ENCODE results near the gene PRPF6. TPM values are rescaled to one million over a fixed set of nuclear protein-coding genes. Genes with fewer than 3 reads are reported as not detected.

The PRPF6 gene
- total and polyA plus RNA-seq, 2 of the 13 experiments (the other 11 are each of a cell fraction or from before 2014, with no cell fraction given): 63.7 to 101 TPM

DNA sequence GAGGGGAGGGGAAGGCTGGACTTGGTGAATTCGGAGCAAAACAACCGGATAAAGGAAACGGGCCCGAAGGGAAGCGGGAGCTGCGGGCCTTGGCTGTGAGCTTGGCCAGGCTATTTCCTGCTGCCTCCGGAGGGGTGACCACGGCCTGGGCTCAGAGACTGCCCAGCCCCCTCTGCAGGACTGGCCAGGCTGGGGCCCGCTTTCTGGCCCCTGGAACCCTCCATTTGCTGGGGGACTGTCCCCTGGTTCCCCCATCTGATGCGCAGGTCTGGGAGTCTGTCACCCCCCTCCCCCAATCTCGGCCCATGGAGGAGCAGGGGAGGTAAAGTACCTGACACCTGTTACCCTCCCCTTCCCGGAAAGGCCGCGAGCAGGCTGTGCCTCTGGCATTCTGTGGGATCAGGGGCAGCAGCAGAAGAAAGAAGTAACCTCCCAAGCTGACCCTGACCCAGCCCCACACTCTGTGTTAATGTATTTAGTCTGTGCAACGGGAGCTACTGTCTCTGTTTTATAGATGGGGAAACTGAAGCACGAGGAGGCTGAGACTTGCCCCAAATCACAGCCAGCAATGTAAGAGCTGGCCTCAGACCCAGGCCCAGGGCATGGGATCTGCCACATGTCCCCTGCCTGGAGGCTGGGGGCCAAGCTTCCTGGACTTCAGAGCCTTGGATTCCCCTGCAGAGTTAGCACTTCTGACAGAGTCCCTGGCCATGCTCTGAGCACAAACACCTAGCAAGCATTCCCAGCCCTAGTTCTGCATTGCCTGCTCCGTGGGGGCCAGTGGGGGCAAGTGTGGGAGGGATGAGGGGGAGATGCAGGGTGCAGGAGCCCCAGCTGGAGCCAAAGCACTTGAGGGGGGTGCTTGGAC lies 58.6 kb downstream of the PRPF6 start (continued):
- TF ChIP-seq, protein P1, sequence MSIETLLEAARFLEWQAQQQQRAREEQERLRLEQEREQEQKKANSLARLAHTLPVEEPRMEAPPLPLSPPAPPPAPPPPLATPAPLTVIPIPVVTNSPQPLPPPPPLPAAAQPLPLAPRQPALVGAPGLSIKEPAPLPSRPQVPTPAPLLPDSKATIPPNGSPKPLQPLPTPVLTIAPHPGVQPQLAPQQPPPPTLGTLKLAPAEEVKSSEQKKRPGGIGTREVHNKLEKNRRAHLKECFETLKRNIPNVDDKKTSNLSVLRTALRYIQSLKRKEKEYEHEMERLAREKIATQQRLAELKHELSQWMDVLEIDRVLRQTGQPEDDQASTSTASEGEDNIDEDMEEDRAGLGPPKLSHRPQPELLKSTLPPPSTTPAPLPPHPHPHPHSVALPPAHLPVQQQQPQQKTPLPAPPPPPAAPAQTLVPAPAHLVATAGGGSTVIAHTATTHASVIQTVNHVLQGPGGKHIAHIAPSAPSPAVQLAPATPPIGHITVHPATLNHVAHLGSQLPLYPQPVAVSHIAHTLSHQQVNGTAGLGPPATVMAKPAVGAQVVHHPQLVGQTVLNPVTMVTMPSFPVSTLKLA (IDR thresholded peaks at IDR 0.05): no peak
- TF ChIP-seq, protein P2, sequence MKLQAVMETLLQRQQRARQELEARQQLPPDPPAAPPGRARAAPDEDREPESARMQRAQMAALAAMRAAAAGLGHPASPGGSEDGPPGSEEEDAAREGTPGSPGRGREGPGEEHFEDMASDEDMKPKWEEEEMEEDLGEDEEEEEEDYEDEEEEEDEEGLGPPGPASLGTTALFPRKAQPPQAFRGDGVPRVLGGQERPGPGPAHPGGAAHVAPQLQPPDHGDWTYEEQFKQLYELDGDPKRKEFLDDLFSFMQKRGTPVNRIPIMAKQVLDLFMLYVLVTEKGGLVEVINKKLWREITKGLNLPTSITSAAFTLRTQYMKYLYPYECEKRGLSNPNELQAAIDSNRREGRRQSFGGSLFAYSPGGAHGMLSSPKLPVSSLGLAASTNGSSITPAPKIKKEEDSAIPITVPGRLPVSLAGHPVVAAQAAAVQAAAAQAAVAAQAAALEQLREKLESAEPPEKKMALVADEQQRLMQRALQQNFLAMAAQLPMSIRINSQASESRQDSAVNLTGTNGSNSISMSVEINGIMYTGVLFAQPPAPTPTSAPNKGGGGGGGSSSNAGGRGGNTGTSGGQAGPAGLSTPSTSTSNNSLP (IDR thresholded peaks at IDR 0.05; ENCODE audit: low read depth, low read length): no peak
- TF ChIP-seq FOSL2 (CRISPR knock-in tag; IDR thresholded peaks at IDR 0.05) (no peak), MAZ (IDR thresholded peaks at IDR 0.05; ENCODE audit: borderline replicate concordance, low read depth, low read length) (peak; percentile 36; the same call in 1 of the 2 replicates), MAZ (CRISPR knock-in tag; IDR thresholded peaks at IDR 0.05; ENCODE audit: low read depth) (no peak), ZKSCAN8 (CRISPR knock-in tag; IDR thresholded peaks at IDR 0.05; ENCODE audit: borderline replicate concordance) (no peak), PHF20 (CRISPR knock-in tag; IDR thresholded peaks at IDR 0.05) (no peak), HOXA7 (CRISPR knock-in tag; IDR thresholded peaks at IDR 0.05) (no peak), ZNF7 (CRISPR knock-in tag; IDR thresholded peaks at IDR 0.05) (no peak), SCMH1 (CRISPR knock-in tag; IDR thresholded peaks at IDR 0.05; ENCODE audit: borderline replicate concordance) (no peak), ZNF776 (CRISPR knock-in tag; IDR thresholded peaks at IDR 0.05) (no peak), CHD2 (IDR thresholded peaks at IDR 0.05; ENCODE audit: low read depth, low read length) (no peak), ATF1 (CRISPR knock-in tag; IDR thresholded peaks at IDR 0.05) (no peak), ZNF878 (CRISPR knock-in tag; IDR thresholded peaks at IDR 0.05) (no peak), ZIK1 (CRISPR knock-in tag; IDR thresholded peaks at IDR 0.05; ENCODE audit: borderline replicate concordance, low read depth) (no peak), ZNF629 (CRISPR knock-in tag; conservative IDR thresholded peaks at IDR 0.05) (no peak)
- TF ChIP-seq, protein P3, sequence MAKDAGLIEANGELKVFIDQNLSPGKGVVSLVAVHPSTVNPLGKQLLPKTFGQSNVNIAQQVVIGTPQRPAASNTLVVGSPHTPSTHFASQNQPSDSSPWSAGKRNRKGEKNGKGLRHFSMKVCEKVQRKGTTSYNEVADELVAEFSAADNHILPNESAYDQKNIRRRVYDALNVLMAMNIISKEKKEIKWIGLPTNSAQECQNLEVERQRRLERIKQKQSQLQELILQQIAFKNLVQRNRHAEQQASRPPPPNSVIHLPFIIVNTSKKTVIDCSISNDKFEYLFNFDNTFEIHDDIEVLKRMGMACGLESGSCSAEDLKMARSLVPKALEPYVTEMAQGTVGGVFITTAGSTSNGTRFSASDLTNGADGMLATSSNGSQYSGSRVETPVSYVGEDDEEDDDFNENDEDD (CRISPR knock-in tag; IDR thresholded peaks at IDR 0.05; ENCODE audit: borderline replicate concordance): no peak
- TF ChIP-seq, protein P4, sequence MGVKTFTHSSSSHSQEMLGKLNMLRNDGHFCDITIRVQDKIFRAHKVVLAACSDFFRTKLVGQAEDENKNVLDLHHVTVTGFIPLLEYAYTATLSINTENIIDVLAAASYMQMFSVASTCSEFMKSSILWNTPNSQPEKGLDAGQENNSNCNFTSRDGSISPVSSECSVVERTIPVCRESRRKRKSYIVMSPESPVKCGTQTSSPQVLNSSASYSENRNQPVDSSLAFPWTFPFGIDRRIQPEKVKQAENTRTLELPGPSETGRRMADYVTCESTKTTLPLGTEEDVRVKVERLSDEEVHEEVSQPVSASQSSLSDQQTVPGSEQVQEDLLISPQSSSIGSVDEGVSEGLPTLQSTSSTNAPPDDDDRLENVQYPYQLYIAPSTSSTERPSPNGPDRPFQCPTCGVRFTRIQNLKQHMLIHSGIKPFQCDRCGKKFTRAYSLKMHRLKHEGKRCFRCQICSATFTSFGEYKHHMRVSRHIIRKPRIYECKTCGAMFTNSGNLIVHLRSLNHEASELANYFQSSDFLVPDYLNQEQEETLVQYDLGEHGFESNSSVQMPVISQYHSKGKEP (CRISPR knock-in tag; IDR thresholded peaks at IDR 0.05): no peak
- TF ChIP-seq, protein P5, sequence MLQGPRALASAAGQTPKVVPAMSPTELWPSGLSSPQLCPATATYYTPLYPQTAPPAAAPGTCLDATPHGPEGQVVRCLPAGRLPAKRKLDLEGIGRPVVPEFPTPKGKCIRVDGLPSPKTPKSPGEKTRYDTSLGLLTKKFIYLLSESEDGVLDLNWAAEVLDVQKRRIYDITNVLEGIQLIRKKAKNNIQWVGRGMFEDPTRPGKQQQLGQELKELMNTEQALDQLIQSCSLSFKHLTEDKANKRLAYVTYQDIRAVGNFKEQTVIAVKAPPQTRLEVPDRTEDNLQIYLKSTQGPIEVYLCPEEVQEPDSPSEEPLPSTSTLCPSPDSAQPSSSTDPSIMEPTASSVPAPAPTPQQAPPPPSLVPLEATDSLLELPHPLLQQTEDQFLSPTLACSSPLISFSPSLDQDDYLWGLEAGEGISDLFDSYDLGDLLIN (CRISPR knock-in tag; IDR thresholded peaks at IDR 0.05; ENCODE audit: borderline replicate concordance): no peak
- TF ChIP-seq, protein P6, sequence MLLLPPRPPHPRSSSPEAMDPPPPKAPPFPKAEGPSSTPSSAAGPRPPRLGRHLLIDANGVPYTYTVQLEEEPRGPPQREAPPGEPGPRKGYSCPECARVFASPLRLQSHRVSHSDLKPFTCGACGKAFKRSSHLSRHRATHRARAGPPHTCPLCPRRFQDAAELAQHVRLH (CRISPR knock-in tag; IDR thresholded peaks at IDR 0.05; ENCODE audit: borderline replicate concordance, low read depth): no peak
- TF ChIP-seq, protein P7, sequence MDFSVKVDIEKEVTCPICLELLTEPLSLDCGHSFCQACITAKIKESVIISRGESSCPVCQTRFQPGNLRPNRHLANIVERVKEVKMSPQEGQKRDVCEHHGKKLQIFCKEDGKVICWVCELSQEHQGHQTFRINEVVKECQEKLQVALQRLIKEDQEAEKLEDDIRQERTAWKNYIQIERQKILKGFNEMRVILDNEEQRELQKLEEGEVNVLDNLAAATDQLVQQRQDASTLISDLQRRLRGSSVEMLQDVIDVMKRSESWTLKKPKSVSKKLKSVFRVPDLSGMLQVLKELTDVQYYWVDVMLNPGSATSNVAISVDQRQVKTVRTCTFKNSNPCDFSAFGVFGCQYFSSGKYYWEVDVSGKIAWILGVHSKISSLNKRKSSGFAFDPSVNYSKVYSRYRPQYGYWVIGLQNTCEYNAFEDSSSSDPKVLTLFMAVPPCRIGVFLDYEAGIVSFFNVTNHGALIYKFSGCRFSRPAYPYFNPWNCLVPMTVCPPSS (IDR thresholded peaks at IDR 0.05): no peak

All from HepG2 (cell line).